ENCODE results near the gene ARID5B.

ARID5B gene

GRCh38 chr10:61883371-61884025 is 18.0 kb upstream of the ARID5B start:
- no peak for TF ChIP-seq FOXK2 (IDR thresholded peaks at IDR 0.05)
- TF ChIP-seq CTBP1 (IDR thresholded peaks at IDR 0.05; ENCODE audit: borderline replicate concordance) = no peak
- TF ChIP-seq NFRKB (IDR thresholded peaks at IDR 0.05) = no peak
- CTCF ChIA-PET = interaction anchor here (1.6 kb wide), 1 partner anchor 14 kb away, joined by 8 read pairs; no protein-coding TSS in a partner anchor
- POLR2A ChIA-PET = no interaction called here
- no peak for DNase-seq (ENCODE audit: extremely low spot score)

- ChIA-PET CTCF (no interaction called here), POLR2A (no interaction called here)
- no peak for DNase-seq (ENCODE audit: extremely low spot score)
- TF ChIP-seq NFRKB (IDR thresholded peaks at IDR 0.05) = no peak
- no peak for TF ChIP-seq ELF4 (IDR thresholded peaks at IDR 0.05)
- no peak for TF ChIP-seq ZNF384 (IDR thresholded peaks at IDR 0.05)
- no peak for TF ChIP-seq LEF1 (IDR thresholded peaks at IDR 0.05; ENCODE audit: borderline replicate concordance)
- no peak for TF ChIP-seq SUZ12 (IDR thresholded peaks at IDR 0.05)
- no peak for TF ChIP-seq ARNT (IDR thresholded peaks at IDR 0.05)
- TF ChIP-seq SP1 (IDR thresholded peaks at IDR 0.05) = no peak
- TF ChIP-seq L3MBTL2 (conservative IDR thresholded peaks at IDR 0.05) = no peak
- TF ChIP-seq CTBP1 (IDR thresholded peaks at IDR 0.05; ENCODE audit: borderline replicate concordance) = no peak
Measured at GRCh38 chr10:61887772-61888171, 13.7 kb upstream of the ARID5B start.

GRCh38 chr10:61888744-61889143 is 12.8 kb upstream of the ARID5B start:
- no peak for TF ChIP-seq BHLHE40 (IDR thresholded peaks at IDR 0.05; ENCODE audit: borderline replicate concordance)
- TF ChIP-seq HDGF (IDR thresholded peaks at IDR 0.05; ENCODE audit: borderline replicate concordance) = no peak
- no peak for TF ChIP-seq FOXK2 (IDR thresholded peaks at IDR 0.05)
- TF ChIP-seq NFRKB (IDR thresholded peaks at IDR 0.05) = no peak
- no peak for TF ChIP-seq SP1 (IDR thresholded peaks at IDR 0.05)
- TF ChIP-seq FOXM1 (IDR thresholded peaks at IDR 0.05; ENCODE audit: borderline replicate concordance) = no peak
- TF ChIP-seq CTBP1 (IDR thresholded peaks at IDR 0.05; ENCODE audit: borderline replicate concordance) = no peak
- TF ChIP-seq TARDBP (IDR thresholded peaks at IDR 0.05) = no peak
- no peak for TF ChIP-seq ELF4 (IDR thresholded peaks at IDR 0.05)
- no peak for TF ChIP-seq ZNF384 (IDR thresholded peaks at IDR 0.05)
- no peak for TF ChIP-seq LEF1 (IDR thresholded peaks at IDR 0.05; ENCODE audit: borderline replicate concordance)
- TF ChIP-seq PKNOX1 (IDR thresholded peaks at IDR 0.05) = no peak
- TF ChIP-seq ARNT (IDR thresholded peaks at IDR 0.05) = no peak
- TF ChIP-seq SUZ12 (IDR thresholded peaks at IDR 0.05) = no peak
- no peak for TF ChIP-seq L3MBTL2 (conservative IDR thresholded peaks at IDR 0.05)
- TF ChIP-seq FOXA1 (IDR thresholded peaks at IDR 0.05) = no peak
- ChIA-PET POLR2A (no interaction called here), CTCF (no interaction called here)
- DNase-seq (ENCODE audit: extremely low spot score) = no peak

- POLR2A ChIA-PET = no interaction called here
- CTCF ChIA-PET = no interaction called here
- TF ChIP-seq ARNT (IDR thresholded peaks at IDR 0.05) (no peak), L3MBTL2 (conservative IDR thresholded peaks at IDR 0.05) (no peak), FOXK2 (IDR thresholded peaks at IDR 0.05) (no peak), TARDBP (IDR thresholded peaks at IDR 0.05) (no peak), ELF4 (IDR thresholded peaks at IDR 0.05) (no peak), HDGF (IDR thresholded peaks at IDR 0.05; ENCODE audit: borderline replicate concordance) (no peak), ZNF384 (IDR thresholded peaks at IDR 0.05) (no peak), FOXA1 (IDR thresholded peaks at IDR 0.05) (no peak), CTBP1 (IDR thresholded peaks at IDR 0.05; ENCODE audit: borderline replicate concordance) (no peak), BHLHE40 (IDR thresholded peaks at IDR 0.05; ENCODE audit: borderline replicate concordance) (no peak), PKNOX1 (IDR thresholded peaks at IDR 0.05) (no peak), SP1 (IDR thresholded peaks at IDR 0.05) (no peak), LEF1 (IDR thresholded peaks at IDR 0.05; ENCODE audit: borderline replicate concordance) (no peak), NFRKB (IDR thresholded peaks at IDR 0.05) (no peak), FOXM1 (IDR thresholded peaks at IDR 0.05; ENCODE audit: borderline replicate concordance) (no peak), SUZ12 (IDR thresholded peaks at IDR 0.05) (no peak)
- DNase-seq (ENCODE audit: extremely low spot score) = no peak
Measured at GRCh38 chr10:61890430-61890829, 11.1 kb upstream of the ARID5B start.

GRCh38 chr10:61890881-61891409 is 10.6 kb upstream of the ARID5B start:
- ChIA-PET POLR2A (no interaction called here), CTCF (no interaction called here)
- TF ChIP-seq LEF1 (IDR thresholded peaks at IDR 0.05; ENCODE audit: borderline replicate concordance) (no peak), FOXK2 (IDR thresholded peaks at IDR 0.05) (no peak), L3MBTL2 (conservative IDR thresholded peaks at IDR 0.05) (no peak), NFRKB (IDR thresholded peaks at IDR 0.05) (no peak), BHLHE40 (IDR thresholded peaks at IDR 0.05; ENCODE audit: borderline replicate concordance) (no peak), TARDBP (IDR thresholded peaks at IDR 0.05) (no peak), HDGF (IDR thresholded peaks at IDR 0.05; ENCODE audit: borderline replicate concordance) (no peak), SP1 (IDR thresholded peaks at IDR 0.05) (no peak), PKNOX1 (IDR thresholded peaks at IDR 0.05) (no peak), FOXA1 (IDR thresholded peaks at IDR 0.05) (no peak), FOXM1 (IDR thresholded peaks at IDR 0.05; ENCODE audit: borderline replicate concordance) (no peak)
- no peak for DNase-seq (ENCODE audit: extremely low spot score)

GRCh38 chr10:61891906-61892585 is 9.5 kb upstream of the ARID5B start:
- CTCF ChIA-PET = interaction anchor here (0.6 to 0.7 kb wide), 2 partner anchors 47 to 141 kb away, joined by 4 to 5 read pairs; no protein-coding TSS in a partner anchor

More at GRCh38 chr10:61891906-61892585, 9.5 kb upstream of the ARID5B start:
- TF ChIP-seq NFRKB (IDR thresholded peaks at IDR 0.05) (no peak), CTBP1 (IDR thresholded peaks at IDR 0.05; ENCODE audit: borderline replicate concordance) (no peak), HDGF (IDR thresholded peaks at IDR 0.05; ENCODE audit: borderline replicate concordance) (no peak), FOXA1 (IDR thresholded peaks at IDR 0.05) (no peak), PKNOX1 (IDR thresholded peaks at IDR 0.05) (no peak), ARNT (IDR thresholded peaks at IDR 0.05) (no peak), L3MBTL2 (conservative IDR thresholded peaks at IDR 0.05) (no peak), ZNF384 (IDR thresholded peaks at IDR 0.05) (no peak), TARDBP (IDR thresholded peaks at IDR 0.05) (no peak), ELF4 (IDR thresholded peaks at IDR 0.05) (no peak), FOXK2 (IDR thresholded peaks at IDR 0.05) (no peak), SUZ12 (IDR thresholded peaks at IDR 0.05) (no peak)
- no peak for DNase-seq (ENCODE audit: extremely low spot score)
- POLR2A ChIA-PET = no interaction called here

All from HEK293T (cell line).